Gastrocnemius medialis (tissue), 4 donors: Measurements from ENCODE around the gene CTSD.

Experiments
- CTCF ChIP-seq, 5 experiments: fragments of 450-650 bp in 3 of 5; fragments of 200-600 bp in 2 of 5; sonication (generic) in 2 of 5; IDR thresholded peaks in 4 of 5; conservative IDR thresholded peaks in 1 of 5; 1 replicate in 4 of 5; 2 replicates in 1 of 5; pipeline ENCODE4 v1.5.1; 2016 to 2019; ENCODE audit warnings: antibody characterized with exemption in 5 of 5, mild to moderate bottlenecking in 3 of 5, moderate library complexity in 3 of 5
- POLR2A ChIP-seq, 2 donors: fragments of 450-650 bp; IDR thresholded peaks; one replicate each; pipeline ENCODE4 v1.6.1; 2017; ENCODE audit warnings: antibody characterized with exemption in 2 of 2, mild to moderate bottlenecking in 2 of 2, moderate library complexity in 2 of 2

- TF ChIP-seq CTCF (IDR thresholded peaks at IDR 0.05 in 4 of 5, conservative IDR thresholded peaks at IDR 0.05 in 1 of 5) (no peak), POLR2A (IDR thresholded peaks at IDR 0.05) (no peak)
Measured at GRCh38 chr11:1754376-1755150, 9.2 kb downstream of the CTSD start.
